GM12865 (cell line): ENCODE data around the gene MAPKBP1.

Experiments
- DNase-seq: peaks from one replicate; pipeline ENCODE4 v3.0.0; 2010; ENCODE audit warnings: low read depth
- H3K4me3 ChIP-seq: 2 replicates; pipeline ENCODE4 v1.5.1; 2011; ENCODE audit warnings: mild to moderate bottlenecking, low read depth, low read length, control low read depth
- CTCF ChIP-seq: IDR thresholded peaks from 2 replicates; pipeline ENCODE4 v1.5.1; 2011; ENCODE audit warnings: low read length, control low read depth, low read depth, inconsistent platforms; ENCODE audit not compliant: insufficient read depth; ENCODE audit errors: missing control alignments

The MAPKBP1 gene

GRCh38 chr15:41805711-41806110, 31.4 kb downstream of the MAPKBP1 start:
- no peak for DNase-seq
- TF ChIP-seq CTCF: no peak
- no peak overlapping the region for H3K4me3 ChIP-seq

GRCh38 chr15:41806291-41807181, 32.3 kb downstream of the MAPKBP1 start:
- TF ChIP-seq CTCF: no peak
- H3K4me3 ChIP-seq: no peak overlapping the region
- no peak for DNase-seq

- no peak for TF ChIP-seq CTCF
- no peak overlapping the region for H3K4me3 ChIP-seq
- no peak for DNase-seq
Measured at GRCh38 chr15:41809121-41809520, 34.8 kb downstream of the MAPKBP1 start.

- no peak for DNase-seq
- no peak overlapping the region for H3K4me3 ChIP-seq
- TF ChIP-seq CTCF: no peak
Measured at GRCh38 chr15:41809526-41810220, 35.4 kb downstream of the MAPKBP1 start.

GRCh38 chr15:41810651-41811431, 36.6 kb downstream of the MAPKBP1 start:
- H3K4me3 ChIP-seq: no peak overlapping the region
- no peak for TF ChIP-seq CTCF
- DNase-seq: no peak

GRCh38 chr15:41811432-41812195, 37.3 kb downstream of the MAPKBP1 start:
- H3K4me3 ChIP-seq: no peak overlapping the region
- peak; percentile 81 for DNase-seq
- peak; percentile 94 for TF ChIP-seq CTCF
